GM10266 (cell line): ENCODE results near the gene DNASE1.

ENCODE experiments used
- DNase-seq: peaks from one replicate; pipeline ENCODE4 v3.0.0; 2012; ENCODE audit errors: extremely low spot score
- TF ChIP-seq, protein P1 (sequence below): IDR thresholded peaks from 2 replicates; pipeline ENCODE4 v1.5.1; 2012; ENCODE audit warnings: mild to moderate bottlenecking, low read depth; ENCODE audit not compliant: control insufficient read depth, insufficient read depth; ENCODE audit errors: missing control alignments

DNASE1 gene

DNA sequence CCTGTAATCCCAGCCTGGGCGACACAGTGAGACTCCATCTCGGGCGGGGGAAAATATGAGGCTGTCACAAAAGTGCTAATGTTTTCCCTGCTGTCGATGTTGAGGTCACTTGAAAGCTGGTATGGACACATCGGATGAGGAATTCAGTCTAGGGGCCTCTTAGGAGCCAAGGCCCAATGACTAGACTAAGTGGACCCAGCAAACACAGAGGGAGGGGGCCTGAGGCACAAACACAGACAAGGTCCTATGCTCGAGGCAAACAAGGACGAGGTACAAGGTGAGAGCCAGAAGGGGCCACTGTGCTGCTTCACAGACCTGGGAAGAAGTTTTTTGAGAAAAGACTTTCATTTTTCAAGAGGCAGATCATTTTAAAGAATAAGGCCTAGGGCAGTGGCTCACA, 47.6 kb downstream of the DNASE1 start:
- no peak for DNase-seq
- TF ChIP-seq, protein P1, sequence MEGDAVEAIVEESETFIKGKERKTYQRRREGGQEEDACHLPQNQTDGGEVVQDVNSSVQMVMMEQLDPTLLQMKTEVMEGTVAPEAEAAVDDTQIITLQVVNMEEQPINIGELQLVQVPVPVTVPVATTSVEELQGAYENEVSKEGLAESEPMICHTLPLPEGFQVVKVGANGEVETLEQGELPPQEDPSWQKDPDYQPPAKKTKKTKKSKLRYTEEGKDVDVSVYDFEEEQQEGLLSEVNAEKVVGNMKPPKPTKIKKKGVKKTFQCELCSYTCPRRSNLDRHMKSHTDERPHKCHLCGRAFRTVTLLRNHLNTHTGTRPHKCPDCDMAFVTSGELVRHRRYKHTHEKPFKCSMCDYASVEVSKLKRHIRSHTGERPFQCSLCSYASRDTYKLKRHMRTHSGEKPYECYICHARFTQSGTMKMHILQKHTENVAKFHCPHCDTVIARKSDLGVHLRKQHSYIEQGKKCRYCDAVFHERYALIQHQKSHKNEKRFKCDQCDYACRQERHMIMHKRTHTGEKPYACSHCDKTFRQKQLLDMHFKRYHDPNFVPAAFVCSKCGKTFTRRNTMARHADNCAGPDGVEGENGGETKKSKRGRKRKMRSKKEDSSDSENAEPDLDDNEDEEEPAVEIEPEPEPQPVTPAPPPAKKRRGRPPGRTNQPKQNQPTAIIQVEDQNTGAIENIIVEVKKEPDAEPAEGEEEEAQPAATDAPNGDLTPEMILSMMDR = no peak

GRCh38 chr16:3706253-3707012, 51.9 kb downstream of the DNASE1 start:
- TF ChIP-seq, protein P1 = no peak
- DNase-seq = no peak
